Measurements from ENCODE around the gene LAMA3. TPM values are rescaled to one million over a fixed set of nuclear protein-coding genes. Genes with fewer than 3 reads are reported as not detected.

Gene LAMA3
- polyA plus RNA-seq, 6 donors from 2014 or later: 0.07 to 0.45 TPM; not detected in 4

DNA sequence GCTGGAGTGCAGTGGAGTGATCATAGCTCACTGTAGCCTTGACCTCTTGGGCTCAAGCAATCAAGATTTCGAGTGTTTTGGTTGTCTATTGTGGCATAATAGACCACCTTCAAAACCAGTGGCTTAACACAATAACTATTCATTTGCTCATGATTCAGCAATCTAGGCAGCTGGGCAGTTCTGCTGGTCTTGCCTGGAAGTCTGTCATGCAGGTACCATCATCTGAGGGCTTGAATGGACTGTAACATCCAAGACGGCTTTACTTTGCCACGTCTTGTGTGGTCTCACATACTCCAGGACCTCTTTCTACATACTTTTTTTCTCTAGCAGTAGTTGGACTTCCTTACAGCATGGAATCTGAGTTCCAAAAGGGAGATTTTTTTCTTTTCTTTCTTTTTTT, 13.4 kb upstream of the LAMA3 start:
- peaks cover 15 to 25% (median 16%) of the 10 kb centered on the region in 3 donors for H3K27me3 Mint-ChIP-seq
- DNase-seq (no peak), ATAC-seq (ENCODE audit: low read depth in 2 of 2) (no peak)
- H3K36me3 Mint-ChIP-seq: no peaks in the 10 kb centered on the region
- no peak overlapping the region for H3K27ac Mint-ChIP-seq
- H3K4me1 Mint-ChIP-seq: no peaks in the 10 kb centered on the region
- no peak overlapping the region for H3K4me3 Mint-ChIP-seq
- peaks cover 0 to 3% (median 0%) of the 10 kb centered on the region in 7 donors for H3K9me3 Mint-ChIP-seq

DNA sequence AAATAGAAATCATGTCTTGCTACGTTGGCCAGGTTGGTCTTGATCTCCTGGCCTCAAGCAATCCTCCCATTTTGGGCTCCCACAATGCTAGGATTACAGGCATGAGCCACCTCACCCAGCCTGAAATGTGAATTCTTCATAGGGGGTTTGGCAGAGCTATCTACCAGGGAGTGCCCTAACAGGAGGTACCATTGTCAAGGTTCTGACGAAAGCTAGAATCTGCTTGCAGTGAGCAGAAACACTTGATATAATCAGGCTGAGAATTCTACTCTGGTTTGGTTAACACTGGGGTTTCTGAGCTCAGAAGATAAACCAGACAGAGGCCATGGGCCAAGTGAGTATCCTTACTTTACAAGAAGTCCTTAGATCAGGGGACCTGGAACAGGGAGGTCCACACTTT, 7.2 kb upstream of the LAMA3 start:
- no peak for ATAC-seq (ENCODE audit: low read depth in 2 of 2)
- Mint-ChIP-seq H3K4me1 (no peaks in the 10 kb centered on the region), H3K27me3 (peaks cover 29 to 48% (median 30%) of the 10 kb centered on the region in 3 donors), H3K9me3 (peaks cover 0 to 6% (median 0%) of the 10 kb centered on the region in 7 donors), H3K4me3 (no peak overlapping the region), H3K27ac (no peak overlapping the region), H3K36me3 (no peaks in the 10 kb centered on the region)
- no peak for DNase-seq

DNA sequence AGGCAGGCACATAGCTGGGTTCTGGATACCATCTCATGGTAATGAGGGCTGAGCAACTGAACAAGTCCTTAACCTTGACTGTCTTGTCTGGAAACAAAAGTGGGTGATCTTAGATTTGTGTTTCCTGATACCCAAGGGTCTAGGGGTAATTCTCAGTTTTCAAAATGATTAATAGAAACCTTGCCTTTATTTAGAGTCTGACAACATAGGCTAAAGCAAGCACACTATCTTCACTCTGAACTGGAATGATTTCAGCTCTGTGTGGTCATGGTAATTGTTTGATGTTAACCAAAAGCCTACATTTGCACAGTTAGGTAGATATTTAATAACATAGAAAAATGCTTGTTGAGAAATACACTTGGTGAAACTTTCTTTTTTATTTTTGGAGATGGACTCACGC, 6.8 kb upstream of the LAMA3 start:
- ATAC-seq (ENCODE audit: low read depth in 2 of 2) (no peak), DNase-seq (no peak)
- peaks cover 0 to 6% (median 0%) of the 10 kb centered on the region in 7 donors for H3K9me3 Mint-ChIP-seq
- H3K27ac Mint-ChIP-seq: no peak overlapping the region
- H3K27me3 Mint-ChIP-seq: peaks cover 31 to 52% (median 33%) of the 10 kb centered on the region in 3 donors
- no peaks in the 10 kb centered on the region for H3K4me1 Mint-ChIP-seq
- no peak overlapping the region for H3K4me3 Mint-ChIP-seq
- no peaks in the 10 kb centered on the region for H3K36me3 Mint-ChIP-seq

DNA sequence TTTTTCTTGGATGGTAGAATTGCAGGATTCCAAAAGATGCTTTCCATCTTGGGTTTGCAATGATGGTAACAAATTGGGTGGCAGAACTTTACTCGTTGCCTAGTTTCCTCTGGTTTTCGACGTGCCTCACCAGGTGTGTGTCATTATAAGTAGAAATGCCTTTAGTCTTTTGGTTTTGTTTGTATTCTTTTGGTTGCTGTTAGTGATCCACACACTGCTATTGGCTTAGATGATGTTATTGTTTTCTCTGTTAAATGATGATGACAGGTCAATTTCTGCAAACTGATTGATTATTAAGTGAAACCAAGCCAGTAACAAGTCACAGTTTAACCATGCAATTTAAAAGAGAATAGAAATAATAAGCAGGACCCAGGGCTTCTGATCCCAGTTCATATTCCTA, 6.1 kb upstream of the LAMA3 start:
- H3K36me3 Mint-ChIP-seq: no peaks in the 10 kb centered on the region
- ATAC-seq (ENCODE audit: low read depth in 2 of 2): no peak
- peaks cover 36 to 59% (median 39%) of the 10 kb centered on the region in 3 donors for H3K27me3 Mint-ChIP-seq
- peaks cover 0 to 5% (median 0%) of the 10 kb centered on the region in 7 donors for H3K9me3 Mint-ChIP-seq
- no peaks in the 10 kb centered on the region for H3K4me1 Mint-ChIP-seq
- no peak overlapping the region for H3K4me3 Mint-ChIP-seq
- no peak for DNase-seq
- no peak overlapping the region for H3K27ac Mint-ChIP-seq

DNA sequence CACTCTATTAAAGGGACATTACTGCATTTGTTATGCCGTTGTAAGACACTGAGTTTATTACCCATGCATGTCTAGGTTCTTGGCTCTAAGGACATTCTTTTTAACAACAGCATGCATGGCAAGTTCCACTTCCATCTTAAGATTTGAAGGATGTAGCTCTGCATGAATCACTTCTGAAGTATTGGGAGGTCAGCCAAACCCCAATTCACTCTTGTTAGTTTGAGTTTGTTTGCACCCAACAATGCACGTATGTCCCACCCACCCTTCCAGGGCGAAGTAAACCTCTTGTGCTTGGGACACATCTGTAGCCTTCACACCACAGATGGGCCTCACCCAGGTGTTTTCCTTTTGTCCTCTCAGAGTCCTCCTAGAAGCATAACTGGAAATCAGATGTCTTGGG, 5.6 kb upstream of the LAMA3 start:
- Mint-ChIP-seq H3K4me1 (peaks cover 0 to under 1% (median under 1%) of the 10 kb centered on the region in 3 donors), H3K27me3 (peaks cover 37 to 64% (median 38%) of the 10 kb centered on the region in 3 donors), H3K27ac (no peak overlapping the region), H3K36me3 (no peaks in the 10 kb centered on the region), H3K9me3 (peaks cover 0 to 3% (median 0%) of the 10 kb centered on the region in 7 donors), H3K4me3 (no peak overlapping the region)
- DNase-seq (no peak), ATAC-seq (ENCODE audit: low read depth in 2 of 2) (no peak)

DNA sequence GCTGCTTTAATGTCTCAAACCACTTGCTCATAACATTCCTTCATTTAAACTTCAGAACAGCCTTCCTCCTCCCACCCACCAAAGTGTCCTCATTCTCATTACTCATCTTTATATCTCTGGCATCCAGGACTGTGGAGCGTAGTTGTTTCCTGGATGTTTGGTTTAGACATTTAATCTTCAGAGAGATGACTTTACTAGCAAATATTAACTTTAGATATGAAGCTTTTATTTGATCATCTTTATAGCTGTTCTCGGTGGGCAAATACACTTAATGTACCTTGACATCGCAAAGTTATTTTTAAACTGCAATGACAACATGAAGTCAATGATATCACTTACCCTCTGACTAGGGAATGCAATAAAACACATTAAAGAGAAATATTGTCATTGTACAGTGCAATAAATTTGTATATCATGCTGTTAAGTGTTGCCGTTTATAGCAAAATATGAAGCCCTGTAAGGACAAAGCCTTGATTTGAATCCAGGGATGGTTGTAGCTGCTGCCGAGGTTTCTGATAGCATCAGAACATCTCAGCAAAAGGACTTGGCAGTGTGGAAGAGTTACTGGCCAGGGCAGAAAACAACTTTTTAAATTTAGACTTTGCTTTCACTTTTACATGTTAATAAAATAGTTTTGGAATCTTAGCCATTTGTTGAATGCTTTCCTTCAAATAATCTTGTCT, 4.6 kb upstream of the LAMA3 start:
- H3K4me3 Mint-ChIP-seq: no peak overlapping the region
- no peaks in the 10 kb centered on the region for H3K36me3 Mint-ChIP-seq
- peaks cover 0 to 3% (median 0%) of the 10 kb centered on the region in 7 donors for H3K9me3 Mint-ChIP-seq
- no peak overlapping the region for H3K27ac Mint-ChIP-seq
- DNase-seq (no peak), ATAC-seq (ENCODE audit: low read depth in 2 of 2) (no peak)
- peaks cover 0 to 6% (median 6%) of the 10 kb centered on the region in 3 donors for H3K4me1 Mint-ChIP-seq
- peaks cover 28 to 62% (median 35%) of the 10 kb centered on the region in 3 donors for H3K27me3 Mint-ChIP-seq

DNA sequence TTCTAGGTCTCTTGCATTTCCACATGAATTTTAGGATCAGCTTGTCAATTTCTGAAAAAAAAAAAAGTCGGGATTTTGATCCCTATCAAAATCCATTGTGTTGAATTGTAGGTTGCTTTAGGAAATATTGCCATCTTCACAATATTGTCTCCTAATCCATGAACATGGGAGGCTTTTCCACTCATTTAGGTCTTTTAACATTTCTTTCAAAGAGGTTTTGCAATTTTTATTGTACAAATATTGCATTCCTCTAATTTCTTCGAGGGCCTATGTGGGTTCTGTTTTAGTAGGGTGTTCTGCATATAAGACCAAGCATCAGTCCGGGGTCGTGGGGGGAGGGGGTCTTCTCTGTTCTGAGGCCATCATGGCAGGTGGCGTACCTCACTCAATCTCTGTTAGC, 725 bp upstream of the LAMA3 start:
- H3K4me1 Mint-ChIP-seq: peaks cover 0 to 12% (median 12%) of the 10 kb centered on the region in 3 donors
- H3K4me3 Mint-ChIP-seq: peak overlapping the region in 3 of 8 donors; percentile 55 to 80 (median 73)
- DNase-seq: no peak
- H3K27ac Mint-ChIP-seq: no peak overlapping the region
- no peaks in the 10 kb centered on the region for H3K36me3 Mint-ChIP-seq
- peaks cover 30 to 52% (median 39%) of the 10 kb centered on the region in 3 donors for H3K27me3 Mint-ChIP-seq
- ATAC-seq (ENCODE audit: low read depth in 2 of 2): no peak
- H3K9me3 Mint-ChIP-seq: peaks cover 0 to 3% (median 0%) of the 10 kb centered on the region in 7 donors

DNA sequence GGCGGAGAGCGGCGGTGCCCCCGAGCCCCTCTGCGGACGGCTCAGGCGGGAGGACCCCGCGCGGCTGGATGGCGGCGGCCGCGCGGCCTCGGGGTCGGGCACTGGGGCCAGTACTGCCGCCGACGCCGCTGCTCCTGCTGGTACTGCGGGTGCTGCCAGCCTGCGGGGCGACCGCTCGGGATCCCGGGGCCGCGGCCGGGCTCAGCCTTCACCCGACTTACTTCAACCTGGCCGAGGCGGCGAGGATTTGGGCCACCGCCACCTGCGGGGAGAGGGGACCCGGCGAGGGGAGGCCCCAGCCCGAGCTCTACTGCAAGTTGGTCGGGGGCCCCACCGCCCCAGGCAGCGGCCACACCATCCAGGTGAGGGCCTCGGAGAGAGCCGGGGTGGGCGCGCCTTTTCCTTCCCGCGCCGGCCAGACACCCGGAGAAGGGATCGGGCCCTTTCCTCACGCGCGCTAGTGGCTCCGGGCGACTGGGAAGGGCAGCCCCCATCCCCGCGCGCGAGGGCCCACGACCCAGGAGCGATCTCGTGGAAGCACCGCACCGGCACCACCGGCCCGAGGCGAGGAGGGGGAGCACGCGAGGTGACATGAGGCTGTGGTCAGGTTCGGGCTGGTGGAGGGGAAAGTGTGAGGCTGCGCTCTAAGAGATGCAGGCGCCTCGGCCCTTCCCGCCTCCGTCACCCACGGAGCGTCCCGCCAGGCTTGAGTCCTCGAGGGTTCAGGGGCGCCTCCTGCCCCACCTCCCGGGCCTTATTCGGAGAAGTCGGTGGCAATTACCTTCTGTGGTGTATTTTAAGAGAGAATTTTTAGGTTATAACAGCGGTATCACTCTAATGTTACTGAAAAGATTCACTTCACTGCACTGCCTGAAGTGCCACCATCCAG, 607 bp downstream of the LAMA3 start:
- H3K27me3 Mint-ChIP-seq: peaks cover 32 to 51% (median 34%) of the 10 kb centered on the region in 3 donors
- peak; percentile 16 to 27 for ATAC-seq (ENCODE audit: low read depth in 2 of 2)

DNA sequence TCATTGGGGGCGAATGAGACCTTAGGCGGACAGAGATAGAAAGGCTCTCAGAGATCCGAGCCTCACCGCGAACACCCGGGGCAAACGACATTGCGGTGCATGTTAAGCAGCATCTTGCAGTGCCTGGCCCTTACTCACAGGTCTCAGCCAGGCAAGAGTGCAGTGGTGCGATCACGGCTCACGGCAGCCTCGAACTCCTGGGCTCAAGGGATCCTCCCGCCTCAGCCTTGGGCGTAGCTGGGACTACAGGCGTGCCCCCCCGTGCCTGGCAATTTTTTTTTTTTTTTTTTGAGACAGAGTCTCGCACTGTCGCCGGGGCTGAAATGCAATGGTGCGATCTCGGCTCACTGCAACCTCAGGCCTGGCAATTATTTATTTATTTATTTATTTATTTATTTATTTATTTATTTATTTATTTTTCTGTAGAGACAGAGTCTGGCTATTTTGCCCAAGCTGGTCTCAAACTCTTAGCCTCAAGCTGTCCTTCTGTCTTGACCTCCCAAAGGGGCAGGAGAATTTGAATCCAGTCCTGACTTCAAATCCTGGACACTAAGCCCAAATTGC, 1.3 kb downstream of the LAMA3 start:
- H3K9me3 Mint-ChIP-seq: no peaks in the 10 kb centered on the region
- H3K27me3 Mint-ChIP-seq: peaks cover 32 to 56% (median 36%) of the 10 kb centered on the region in 3 donors
- DNase-seq (no peak), ATAC-seq (ENCODE audit: low read depth in 2 of 2) (no peak)
- peaks cover 0 to 12% (median 12%) of the 10 kb centered on the region in 3 donors for H3K4me1 Mint-ChIP-seq
- H3K4me3 Mint-ChIP-seq: peak overlapping the region; percentile 19 to 80 (median 60)
- no peaks in the 10 kb centered on the region for H3K36me3 Mint-ChIP-seq
- H3K27ac Mint-ChIP-seq: no peak overlapping the region

More for the DNA sequence above, 607 bp downstream of the LAMA3 start:
- H3K36me3 Mint-ChIP-seq: no peaks in the 10 kb centered on the region
- peak; percentile 3 for DNase-seq
- H3K9me3 Mint-ChIP-seq: no peaks in the 10 kb centered on the region
- peaks cover 0 to 12% (median 12%) of the 10 kb centered on the region in 3 donors for H3K4me1 Mint-ChIP-seq
- H3K27ac Mint-ChIP-seq: no peak overlapping the region
- H3K4me3 Mint-ChIP-seq: peak overlapping the region; percentile 19 to 74 (median 51)

DNA sequence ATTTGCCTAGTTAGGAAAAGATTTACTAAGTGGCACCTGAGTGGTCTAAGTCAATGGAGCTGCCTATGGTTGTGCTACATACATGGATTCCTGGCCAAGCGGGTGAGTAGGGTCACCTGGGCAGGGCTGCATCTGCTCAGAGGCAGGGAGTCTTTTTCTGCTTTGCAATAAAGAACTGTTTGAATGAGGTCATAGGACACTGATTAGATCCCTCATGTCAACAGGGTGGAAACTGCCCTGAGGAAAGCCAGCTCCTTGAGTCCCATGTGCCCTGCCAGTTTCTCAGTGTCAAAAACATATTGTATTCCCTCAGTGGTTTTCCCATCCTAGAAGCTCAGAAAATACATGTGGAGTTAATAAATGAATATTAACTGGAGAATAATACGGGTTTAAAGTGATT, 4.6 kb downstream of the LAMA3 start:
- H3K36me3 Mint-ChIP-seq: no peaks in the 10 kb centered on the region
- H3K27ac Mint-ChIP-seq: no peak overlapping the region
- no peak overlapping the region for H3K4me3 Mint-ChIP-seq
- H3K27me3 Mint-ChIP-seq: peaks cover 12 to 27% (median 21%) of the 10 kb centered on the region in 3 donors
- no peak for ATAC-seq (ENCODE audit: low read depth in 2 of 2)
- H3K4me1 Mint-ChIP-seq: peaks cover 0 to 10% (median 9%) of the 10 kb centered on the region in 3 donors
- no peak for DNase-seq
- no peaks in the 10 kb centered on the region for H3K9me3 Mint-ChIP-seq

DNA sequence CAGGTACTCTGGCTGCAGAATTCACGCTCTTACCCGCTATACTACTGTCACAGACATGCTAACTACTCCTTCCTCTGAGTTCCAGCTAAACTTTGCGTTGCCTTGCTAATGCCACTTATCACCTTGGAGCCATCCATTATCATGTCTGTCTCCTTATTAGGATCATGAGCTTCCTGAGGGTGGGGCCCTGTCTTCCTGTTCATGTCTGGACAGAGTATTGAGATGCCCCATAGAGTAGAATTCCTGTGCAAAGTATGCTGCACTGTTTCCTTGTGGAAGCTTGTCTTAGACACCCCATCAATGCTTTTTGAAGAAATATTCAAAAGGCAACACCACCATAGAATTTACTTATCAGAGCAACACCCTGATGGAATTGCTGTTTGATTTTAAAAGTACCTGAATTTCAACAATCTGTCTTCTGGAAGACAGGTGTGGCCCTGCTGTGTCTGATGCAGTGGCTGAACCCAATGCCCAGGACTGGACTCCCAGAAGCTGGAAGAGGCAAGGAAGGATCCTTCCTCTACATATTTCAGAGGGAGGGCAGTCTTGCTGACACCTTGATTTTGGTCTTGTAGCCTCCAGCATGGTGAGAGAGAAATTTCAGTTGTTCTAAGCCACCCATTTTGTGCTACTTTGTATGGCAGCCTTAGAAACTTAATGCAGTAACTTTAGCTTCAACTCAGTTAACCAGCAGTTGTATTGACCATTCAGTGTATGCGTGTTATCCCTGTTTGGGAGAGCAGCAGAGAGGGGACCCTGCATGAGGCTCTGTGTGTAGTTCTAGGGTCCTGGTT, 5.6 kb downstream of the LAMA3 start:
- no peak for DNase-seq
- no peaks in the 10 kb centered on the region for H3K36me3 Mint-ChIP-seq
- H3K27me3 Mint-ChIP-seq: peaks cover 10 to 26% (median 24%) of the 10 kb centered on the region in 3 donors
- H3K4me3 Mint-ChIP-seq: no peak overlapping the region
- no peaks in the 10 kb centered on the region for H3K9me3 Mint-ChIP-seq
- no peak overlapping the region for H3K27ac Mint-ChIP-seq
- no peak for ATAC-seq (ENCODE audit: low read depth in 2 of 2)
- H3K4me1 Mint-ChIP-seq: peaks cover 0 to 7% (median 6%) of the 10 kb centered on the region in 3 donors

DNA sequence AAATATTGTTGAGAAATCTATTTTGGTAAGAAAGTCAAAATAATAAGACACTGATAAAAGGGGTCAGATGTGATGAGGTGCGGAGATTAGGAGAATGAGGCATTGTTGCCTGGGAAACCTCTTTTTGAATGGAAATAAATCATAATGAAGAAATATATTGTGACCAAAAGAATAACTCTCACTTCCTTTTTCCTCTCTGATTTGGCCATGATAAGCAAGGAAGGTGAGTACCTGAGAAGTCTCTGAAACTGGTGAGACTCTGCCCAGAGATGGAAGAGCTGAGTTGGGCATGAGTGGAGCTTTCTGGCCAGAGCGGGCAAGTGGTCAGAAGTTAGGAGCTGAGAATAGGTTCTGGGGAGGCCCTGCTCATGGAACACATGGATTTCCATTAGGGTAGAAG, 11.8 kb downstream of the LAMA3 start:
- H3K4me3 Mint-ChIP-seq: no peak overlapping the region
- ATAC-seq (ENCODE audit: low read depth in 2 of 2) (peak in 1 of 2 donors; percentile 28), DNase-seq (peak; percentile 3)
- H3K9me3 Mint-ChIP-seq: peaks cover 0 to 4% (median 0%) of the 10 kb centered on the region in 7 donors
- H3K36me3 Mint-ChIP-seq: no peaks in the 10 kb centered on the region
- H3K27ac Mint-ChIP-seq: no peak overlapping the region
- H3K4me1 Mint-ChIP-seq: peaks cover 4 to 13% (median 4%) of the 10 kb centered on the region in 3 donors
- peaks cover 8 to 29% (median 11%) of the 10 kb centered on the region in 3 donors for H3K27me3 Mint-ChIP-seq
